HG03439 (cell line): ENCODE results near the gene VPS41.

Source experiments
- ATAC-seq: cut with Tn5 transposase; IDR thresholded peaks from one replicate; pipeline ENCODE4 v1.9.1; 2021; ENCODE audit warnings: mild to moderate bottlenecking, moderate library complexity; ENCODE audit not compliant: unreplicated experiment

The VPS41 gene

GRCh38 chr7:38907066-38907465, 1.9 kb downstream of the VPS41 start:
- no peak for ATAC-seq

DNA sequence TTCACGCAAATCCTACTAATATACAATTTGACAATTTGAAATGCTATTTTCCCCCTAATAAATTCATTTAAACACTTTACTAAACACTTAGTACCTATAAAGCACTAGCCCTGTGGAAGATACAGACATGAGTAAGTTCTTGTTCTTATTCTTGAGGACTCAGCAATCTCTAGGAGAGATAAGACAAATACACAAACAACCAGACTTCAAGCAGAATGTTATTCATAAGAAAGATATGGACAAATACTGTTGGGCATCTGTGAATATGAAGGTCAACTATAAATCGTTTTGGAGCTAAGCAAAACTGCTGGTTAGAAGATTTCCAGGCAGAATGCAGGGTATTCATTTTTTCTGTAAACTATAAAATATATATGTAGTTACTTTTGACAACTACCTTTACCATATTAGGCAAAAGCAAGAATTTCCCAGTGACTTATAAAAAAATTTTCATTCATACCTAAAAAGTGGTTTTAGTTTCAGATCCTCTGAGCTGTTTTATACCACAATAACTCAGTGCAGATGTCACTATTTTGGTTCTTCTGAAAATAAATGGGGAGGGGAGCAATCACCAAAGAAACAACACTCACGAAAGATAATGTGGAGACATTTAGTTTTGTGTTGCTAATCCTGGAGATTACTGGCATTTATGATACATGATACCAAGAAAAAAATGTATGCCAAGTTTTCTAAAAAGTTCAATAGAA, 3.8 kb downstream of the VPS41 start:
- ATAC-seq, result no peak

- ATAC-seq, result no peak
These were observed 5.9 kb downstream of the VPS41 start for GRCh38 chr7:38903057-38903456.

- ATAC-seq, result no peak
These were observed 6.5 kb downstream of the VPS41 start for GRCh38 chr7:38902449-38902848.

GRCh38 chr7:38893061-38893460, 15.9 kb downstream of the VPS41 start:
- no peak for ATAC-seq

DNA sequence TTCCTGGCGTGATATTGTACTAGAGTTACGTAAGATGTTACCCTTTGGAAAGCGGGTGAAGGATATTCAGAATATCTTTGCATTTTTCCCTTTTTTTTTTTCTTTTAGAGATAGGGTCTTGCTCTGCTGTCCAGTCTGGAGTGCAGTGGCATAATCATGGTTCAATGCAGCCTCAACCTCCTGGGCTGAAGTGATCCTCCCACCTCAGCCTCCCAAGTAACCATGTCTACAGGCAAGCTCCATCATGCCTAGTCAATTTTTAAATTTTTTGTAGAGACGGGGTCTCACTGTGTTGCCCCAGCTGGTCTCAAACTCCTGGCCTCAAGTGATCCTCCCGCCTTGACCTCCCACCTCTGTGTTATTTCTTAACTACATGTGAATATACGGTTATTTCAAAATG, 18.4 kb downstream of the VPS41 start:
- no peak for ATAC-seq

- ATAC-seq, result no peak
These were observed 19.0 kb downstream of the VPS41 start for GRCh38 chr7:38889872-38890432.

- ATAC-seq, result no peak
These were observed 19.9 kb downstream of the VPS41 start for GRCh38 chr7:38889079-38889478.

DNA sequence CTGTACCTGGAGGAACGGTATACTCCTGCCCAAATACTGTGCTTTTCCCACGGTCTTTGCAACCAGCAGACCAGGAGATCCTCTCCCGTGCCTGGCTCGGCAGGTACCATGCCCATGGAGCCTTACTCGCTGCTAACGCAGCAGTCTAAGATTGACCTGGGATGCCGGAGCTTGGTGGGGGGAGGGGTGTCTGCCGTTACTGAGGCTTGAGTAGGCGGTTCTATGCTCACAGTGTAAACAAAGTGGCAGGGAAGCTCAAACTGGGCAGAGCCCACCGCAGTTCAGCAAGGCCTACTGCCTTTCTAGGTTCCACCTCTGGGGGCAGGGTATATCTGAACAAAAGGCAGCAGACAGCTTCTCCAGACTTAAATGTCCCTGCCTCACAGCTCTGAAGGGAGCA, 22.7 kb downstream of the VPS41 start:
- no peak for ATAC-seq

- ATAC-seq, result no peak
These were observed 25.3 kb downstream of the VPS41 start for GRCh38 chr7:38883706-38884105.

GRCh38 chr7:38881947-38882684, 26.9 kb downstream of the VPS41 start:
- no peak for ATAC-seq

DNA sequence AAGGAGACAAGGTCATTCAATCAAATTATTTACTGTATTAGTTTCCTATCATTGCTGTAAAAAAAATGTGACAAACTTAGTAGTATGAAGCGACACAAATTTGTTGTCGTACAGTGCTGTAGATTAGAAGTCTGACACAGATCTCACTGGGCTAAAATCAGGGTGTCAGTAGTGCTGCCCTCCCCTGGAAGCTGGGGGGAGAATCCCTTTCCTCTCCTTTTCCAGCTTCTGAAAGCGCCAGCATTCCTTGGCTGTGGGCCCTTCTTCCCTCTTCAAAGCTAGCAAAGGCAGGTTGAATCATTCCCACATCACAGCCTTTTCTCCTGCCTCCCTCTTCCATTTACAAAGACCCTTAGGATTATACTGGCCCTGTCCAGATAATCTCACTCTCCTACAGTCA, 28.0 kb downstream of the VPS41 start:
- no peak for ATAC-seq

GRCh38 chr7:38880454-38880853, 28.5 kb downstream of the VPS41 start:
- ATAC-seq, result no peak

GRCh38 chr7:38880035-38880434, 29.0 kb downstream of the VPS41 start:
- ATAC-seq, result no peak

GRCh38 chr7:38878694-38879457, 30.1 kb downstream of the VPS41 start:
- ATAC-seq, result no peak

GRCh38 chr7:38873433-38873832, 35.6 kb downstream of the VPS41 start:
- no peak for ATAC-seq

DNA sequence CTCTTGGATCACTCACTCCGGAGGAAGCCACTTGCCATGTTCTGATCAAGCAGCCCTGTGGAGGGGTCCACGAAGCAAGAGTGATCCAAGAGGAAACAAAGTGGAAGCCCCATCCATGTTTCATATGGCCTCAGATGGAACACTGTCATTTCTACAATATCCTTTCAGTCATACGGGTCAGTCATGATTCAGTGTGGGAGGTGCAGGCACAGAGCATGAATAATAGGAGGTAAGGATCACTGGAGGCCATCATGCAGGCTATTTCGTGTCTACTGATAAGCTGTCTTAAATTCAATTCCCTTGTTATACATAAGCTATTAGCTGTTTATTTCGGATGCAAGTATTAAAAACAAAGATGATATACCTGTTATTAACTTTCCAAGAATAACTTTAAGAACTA, 36.8 kb downstream of the VPS41 start:
- ATAC-seq, result no peak

DNA sequence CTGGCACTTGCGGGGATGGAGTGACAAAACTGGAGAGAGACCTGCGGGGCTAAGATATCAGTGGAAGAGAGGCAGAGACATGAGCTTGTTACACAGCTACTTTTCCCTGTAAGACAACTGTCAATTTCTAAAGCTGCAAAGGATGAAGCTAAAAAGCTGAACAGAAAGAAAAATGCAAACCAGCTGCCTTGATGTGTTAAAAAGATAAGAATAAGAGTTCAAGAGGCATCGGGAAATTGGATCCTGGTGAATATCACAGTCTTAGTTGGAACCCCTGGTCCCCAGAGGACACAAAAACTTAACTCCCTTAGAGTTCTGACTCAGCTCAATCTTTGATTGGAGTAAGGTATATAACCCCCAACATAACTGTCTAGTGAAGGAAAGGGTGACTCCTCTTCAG, 38.8 kb downstream of the VPS41 start:
- no peak for ATAC-seq

GRCh38 chr7:38863601-38864291, 45.2 kb downstream of the VPS41 start:
- ATAC-seq, result no peak

DNA sequence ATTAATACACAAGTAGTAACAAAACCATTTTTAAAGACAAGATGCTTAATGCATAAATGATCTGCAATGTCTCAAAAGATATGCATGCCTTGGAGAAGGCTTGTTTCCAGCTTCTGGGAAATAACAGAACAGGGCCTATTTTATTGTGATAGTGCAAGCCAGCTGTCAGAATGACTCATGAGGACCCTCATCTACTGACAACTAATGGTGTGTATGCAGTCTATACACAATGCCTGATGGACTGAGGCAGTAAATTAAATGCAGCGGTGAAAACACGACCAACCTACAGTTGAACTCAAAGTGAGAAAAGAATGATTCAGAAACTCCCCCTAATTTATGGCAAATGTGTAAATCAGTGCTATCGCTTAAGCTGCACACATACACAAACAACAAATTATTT, 46.3 kb downstream of the VPS41 start:
- no peak for ATAC-seq
